Adrenal gland (tissue), 5 donors: ENCODE results near the gene MFSD11.

Source experiments
- POLR2A ChIP-seq, 2 donors: fragments of 450-650 bp; IDR thresholded peaks; one replicate each; pipeline ENCODE4 v1.6.1; 2017; ENCODE audit warnings: antibody characterized with exemption in 2 of 2, mild to moderate bottlenecking in 2 of 2, moderate library complexity in 1 of 2
- TF ChIP-seq, protein P1 (sequence below), 6 experiments: fragments of 450-650 bp in 4 of 6; fragments of 200-600 bp in 2 of 6; sonication (generic) in 1 of 6; IDR thresholded peaks; 1 replicate in 5 of 6; 2 replicates in 1 of 6; pipeline versions ENCODE4 v1.5.1 to v1.8.0; 2016 to 2021; ENCODE audit warnings: antibody characterized with exemption in 6 of 6, mild to moderate bottlenecking in 2 of 6, moderate library complexity in 1 of 6
- donor health status: DM: no; HTN: no; CAD: no.

GRCh38 chr17:76696763-76697701, 40.9 kb upstream of the MFSD11 start:
- TF ChIP-seq POLR2A (IDR thresholded peaks at IDR 0.05): peak in 1 of 2 donors; percentile 81
- TF ChIP-seq, protein P1, sequence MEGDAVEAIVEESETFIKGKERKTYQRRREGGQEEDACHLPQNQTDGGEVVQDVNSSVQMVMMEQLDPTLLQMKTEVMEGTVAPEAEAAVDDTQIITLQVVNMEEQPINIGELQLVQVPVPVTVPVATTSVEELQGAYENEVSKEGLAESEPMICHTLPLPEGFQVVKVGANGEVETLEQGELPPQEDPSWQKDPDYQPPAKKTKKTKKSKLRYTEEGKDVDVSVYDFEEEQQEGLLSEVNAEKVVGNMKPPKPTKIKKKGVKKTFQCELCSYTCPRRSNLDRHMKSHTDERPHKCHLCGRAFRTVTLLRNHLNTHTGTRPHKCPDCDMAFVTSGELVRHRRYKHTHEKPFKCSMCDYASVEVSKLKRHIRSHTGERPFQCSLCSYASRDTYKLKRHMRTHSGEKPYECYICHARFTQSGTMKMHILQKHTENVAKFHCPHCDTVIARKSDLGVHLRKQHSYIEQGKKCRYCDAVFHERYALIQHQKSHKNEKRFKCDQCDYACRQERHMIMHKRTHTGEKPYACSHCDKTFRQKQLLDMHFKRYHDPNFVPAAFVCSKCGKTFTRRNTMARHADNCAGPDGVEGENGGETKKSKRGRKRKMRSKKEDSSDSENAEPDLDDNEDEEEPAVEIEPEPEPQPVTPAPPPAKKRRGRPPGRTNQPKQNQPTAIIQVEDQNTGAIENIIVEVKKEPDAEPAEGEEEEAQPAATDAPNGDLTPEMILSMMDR (IDR thresholded peaks at IDR 0.05): peak in 1 of 6 experiments; percentile 8
